GM23338 (cell line): ENCODE results near the gene FAT1.

Experiments used
- CTCF ChIP-seq, 2 experiments: fragments of 200-600 bp in 1 of 2; sonication (generic) in 1 of 2; conservative IDR thresholded peaks; 2 replicates each; pipeline versions ENCODE4 v1.5.1 to v1.6.1; 2016 to 2017; ENCODE audit warnings: antibody characterized with exemption in 2 of 2, low read depth in 2 of 2, mild to moderate bottlenecking in 2 of 2, moderate library complexity in 1 of 2
- EZH2 ChIP-seq: fragments of 200-600 bp; sonication (generic); IDR thresholded peaks from one replicate; pipeline ENCODE4 v1.8.0; 2017; ENCODE audit warnings: antibody characterized with exemption, mild to moderate bottlenecking, low read depth; ENCODE audit not compliant: unreplicated experiment
- JUNB ChIP-seq: IDR thresholded peaks from one replicate; pipeline ENCODE4 v1.6.1; 2016; ENCODE audit warnings: antibody characterized with exemption; ENCODE audit not compliant: unreplicated experiment
- NANOG ChIP-seq: IDR thresholded peaks from 2 replicates; pipeline ENCODE4 v1.6.1; 2016; ENCODE audit warnings: antibody characterized with exemption, borderline replicate concordance
- POLR2AphosphoS5 ChIP-seq: IDR thresholded peaks from 2 replicates; pipeline ENCODE4 v1.6.1; 2016; ENCODE audit warnings: antibody characterized with exemption, low read depth

DNA sequence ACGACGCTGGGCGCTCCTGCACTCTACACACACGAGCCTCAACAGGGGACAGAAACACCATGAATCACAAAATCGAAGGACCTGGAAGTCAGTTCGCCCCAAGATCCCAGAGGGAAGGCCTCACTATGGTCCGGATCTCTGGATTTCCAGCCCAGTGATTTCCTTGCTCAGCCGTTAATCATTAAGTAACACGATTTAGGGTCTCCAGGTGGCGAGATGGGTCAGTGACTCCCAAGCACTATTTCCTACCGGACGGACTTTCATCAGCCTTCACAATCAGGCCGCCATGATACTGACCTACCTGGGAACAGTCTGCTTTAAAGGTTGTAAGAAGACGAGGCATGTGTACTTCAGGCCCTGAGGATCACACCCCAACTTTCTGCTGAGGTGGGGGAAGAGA lies 63.7 kb downstream of the FAT1 start:
- TF ChIP-seq NANOG (no peak), POLR2AphosphoS5 (no peak), CTCF (conservative IDR thresholded peaks at IDR 0.05; ENCODE audit: low read depth in 2 of 2) (no peak), JUNB (no peak), EZH2 (no peak)
